Measurements from ENCODE around the gene TWF2.

TWF2 gene

GRCh38 chr3:52253314-52254304 is 14.7 kb upstream of the TWF2 start:
- H3K4me1 ChIP-seq (ENCODE audit: insufficient read depth, low read length): no peaks in the 10 kb centered on the region
- no peaks in the 10 kb centered on the region for H3K27me3 ChIP-seq (ENCODE audit: insufficient read depth, low read length)
- no peak overlapping the region for H3K4me3 ChIP-seq (ENCODE audit: low read length)
- H3K36me3 ChIP-seq (ENCODE audit: insufficient read depth, low read length): peaks cover 86% of the 10 kb centered on the region
- no peak overlapping the region for H2AFZ ChIP-seq (ENCODE audit: low read depth, low read length)
- no peaks in the 10 kb centered on the region for H3K9me3 ChIP-seq (ENCODE audit: low read length)

- no peaks in the 10 kb centered on the region for H3K27me3 ChIP-seq (ENCODE audit: insufficient read depth, low read length)
- peaks cover 51% of the 10 kb centered on the region for H3K36me3 ChIP-seq (ENCODE audit: insufficient read depth, low read length)
- peaks cover 2% of the 10 kb centered on the region for H3K9me3 ChIP-seq (ENCODE audit: low read length)
- no peak overlapping the region for H3K4me3 ChIP-seq (ENCODE audit: low read length)
- H3K4me1 ChIP-seq (ENCODE audit: insufficient read depth, low read length): no peaks in the 10 kb centered on the region
- H2AFZ ChIP-seq (ENCODE audit: low read depth, low read length): no peak overlapping the region
Measured at GRCh38 chr3:52250122-52250521, 11.2 kb upstream of the TWF2 start.

- Histone ChIP-seq H3K9me3 (ENCODE audit: low read length) (peaks cover 3% of the 10 kb centered on the region), H3K36me3 (ENCODE audit: insufficient read depth, low read length) (peaks cover 49% of the 10 kb centered on the region), H3K4me1 (ENCODE audit: insufficient read depth, low read length) (no peaks in the 10 kb centered on the region), H3K27me3 (ENCODE audit: insufficient read depth, low read length) (no peaks in the 10 kb centered on the region), H3K4me3 (ENCODE audit: low read length) (no peak overlapping the region), H2AFZ (ENCODE audit: low read depth, low read length) (no peak overlapping the region)
Measured at GRCh38 chr3:52249683-52250082, 10.7 kb upstream of the TWF2 start.

- Histone ChIP-seq H3K36me3 (ENCODE audit: insufficient read depth, low read length) (peaks cover 43% of the 10 kb centered on the region), H3K4me1 (ENCODE audit: insufficient read depth, low read length) (no peaks in the 10 kb centered on the region), H3K4me3 (ENCODE audit: low read length) (no peak overlapping the region), H2AFZ (ENCODE audit: low read depth, low read length) (no peak overlapping the region), H3K9me3 (ENCODE audit: low read length) (peaks cover 3% of the 10 kb centered on the region), H3K27me3 (ENCODE audit: insufficient read depth, low read length) (no peaks in the 10 kb centered on the region)
Measured at GRCh38 chr3:52248816-52249547, 10.0 kb upstream of the TWF2 start.

GRCh38 chr3:52248165-52248541 is 9.2 kb upstream of the TWF2 start:
- Histone ChIP-seq H3K4me1 (ENCODE audit: insufficient read depth, low read length) (no peaks in the 10 kb centered on the region), H3K4me3 (ENCODE audit: low read length) (no peak overlapping the region)

GRCh38 chr3:52247409-52248164 is 8.6 kb upstream of the TWF2 start:
- Histone ChIP-seq H3K4me3 (ENCODE audit: low read length) (no peak overlapping the region), H2AFZ (ENCODE audit: low read depth, low read length) (no peak overlapping the region), H3K9me3 (ENCODE audit: low read length) (peaks cover 6% of the 10 kb centered on the region), H3K36me3 (ENCODE audit: insufficient read depth, low read length) (peaks cover 30% of the 10 kb centered on the region), H3K27me3 (ENCODE audit: insufficient read depth, low read length) (no peaks in the 10 kb centered on the region), H3K4me1 (ENCODE audit: insufficient read depth, low read length) (no peaks in the 10 kb centered on the region)

More at GRCh38 chr3:52248165-52248541, 9.2 kb upstream of the TWF2 start:
- no peaks in the 10 kb centered on the region for H3K27me3 ChIP-seq (ENCODE audit: insufficient read depth, low read length)
- H3K36me3 ChIP-seq (ENCODE audit: insufficient read depth, low read length): peaks cover 34% of the 10 kb centered on the region
- H3K9me3 ChIP-seq (ENCODE audit: low read length): peaks cover 6% of the 10 kb centered on the region
- no peak overlapping the region for H2AFZ ChIP-seq (ENCODE audit: low read depth, low read length)

GRCh38 chr3:52246728-52247408 is 7.9 kb upstream of the TWF2 start:
- H3K4me1 ChIP-seq (ENCODE audit: insufficient read depth, low read length): no peaks in the 10 kb centered on the region
- H3K4me3 ChIP-seq (ENCODE audit: low read length): no peak overlapping the region
- peaks cover 24% of the 10 kb centered on the region for H3K36me3 ChIP-seq (ENCODE audit: insufficient read depth, low read length)
- H3K27me3 ChIP-seq (ENCODE audit: insufficient read depth, low read length): no peaks in the 10 kb centered on the region
- peaks cover 6% of the 10 kb centered on the region for H3K9me3 ChIP-seq (ENCODE audit: low read length)
- H2AFZ ChIP-seq (ENCODE audit: low read depth, low read length): no peak overlapping the region

GRCh38 chr3:52246264-52246620 is 7.3 kb upstream of the TWF2 start:
- H3K9me3 ChIP-seq (ENCODE audit: low read length): peaks cover 6% of the 10 kb centered on the region
- no peaks in the 10 kb centered on the region for H3K4me1 ChIP-seq (ENCODE audit: insufficient read depth, low read length)
- H3K4me3 ChIP-seq (ENCODE audit: low read length): no peak overlapping the region
- H3K27me3 ChIP-seq (ENCODE audit: insufficient read depth, low read length): no peaks in the 10 kb centered on the region
- peaks cover 18% of the 10 kb centered on the region for H3K36me3 ChIP-seq (ENCODE audit: insufficient read depth, low read length)
- H2AFZ ChIP-seq (ENCODE audit: low read depth, low read length): no peak overlapping the region

GRCh38 chr3:52245322-52246263 is 6.6 kb upstream of the TWF2 start, which contains the start of gene PPM1M:
Gene PPM1M (plus strand): TSS chr3:52245759. CDS start chr3:52245825, 66 bp downstream.
- no peak within 1 kb of the TSS for H3K4me3 ChIP-seq (ENCODE audit: low read length)
- H3K27me3 ChIP-seq (ENCODE audit: insufficient read depth, low read length): no peaks in the 10 kb centered on the region
- H3K36me3 ChIP-seq (ENCODE audit: insufficient read depth, low read length): peaks cover 12% of the 10 kb centered on the region
- H2AFZ ChIP-seq (ENCODE audit: low read depth, low read length): no peak within 1 kb of the TSS
- peaks cover 6% of the 10 kb centered on the region for H3K9me3 ChIP-seq (ENCODE audit: low read length)
- H3K4me1 ChIP-seq (ENCODE audit: insufficient read depth, low read length): no peaks in the 10 kb centered on the region

- Histone ChIP-seq H3K27me3 (ENCODE audit: insufficient read depth, low read length) (no peaks in the 10 kb centered on the region), H3K4me1 (ENCODE audit: insufficient read depth, low read length) (peaks cover 6% of the 10 kb centered on the region), H2AFZ (ENCODE audit: low read depth, low read length) (no peak overlapping the region), H3K9me3 (ENCODE audit: low read length) (peaks cover 6% of the 10 kb centered on the region), H3K36me3 (ENCODE audit: insufficient read depth, low read length) (no peaks in the 10 kb centered on the region), H3K4me3 (ENCODE audit: low read length) (no peak overlapping the region)
Measured at GRCh38 chr3:52243791-52244628, 5.1 kb upstream of the TWF2 start.

GRCh38 chr3:52242039-52242438 is 3.1 kb upstream of the TWF2 start:
- H3K36me3 ChIP-seq (ENCODE audit: insufficient read depth, low read length): no peaks in the 10 kb centered on the region
- H3K4me1 ChIP-seq (ENCODE audit: insufficient read depth, low read length): peaks cover 21% of the 10 kb centered on the region

More at GRCh38 chr3:52242039-52242438, 3.1 kb upstream of the TWF2 start:
- no peak overlapping the region for H3K4me3 ChIP-seq (ENCODE audit: low read length)
- H3K27me3 ChIP-seq (ENCODE audit: insufficient read depth, low read length): no peaks in the 10 kb centered on the region
- no peak overlapping the region for H2AFZ ChIP-seq (ENCODE audit: low read depth, low read length)
- peaks cover 6% of the 10 kb centered on the region for H3K9me3 ChIP-seq (ENCODE audit: low read length)
